ENCODE results near the gene WNT6. TPM values are rescaled to one million over a fixed set of nuclear protein-coding genes. Genes with fewer than 3 reads are reported as not detected.

WNT6 gene
- total RNA-seq, 1 donor from 2014 or later, result not detected

GRCh38 chr2:218908721-218909619 lies 49.4 kb downstream of the WNT6 start:
- Histone ChIP-seq H3K27ac (no peak overlapping the region), H3K27me3 (peaks cover 21% of the 10 kb centered on the region), H3K36me3 (no peaks in the 10 kb centered on the region), H3K9me3 (no peaks in the 10 kb centered on the region), H3K4me3 (peak overlapping the region; percentile 60), H3K4me1 (no peaks in the 10 kb centered on the region)
- intact Hi-C loops (cut with DNase I), result no loop called here
- DNase-seq (peak; percentile 95), ATAC-seq (peak; percentile 97)
- no peak for TF ChIP-seq CTCF (IDR thresholded peaks at IDR 0.05)

- Histone ChIP-seq H3K9me3 (no peaks in the 10 kb centered on the region), H3K27me3 (peaks cover 11% of the 10 kb centered on the region), H3K36me3 (no peaks in the 10 kb centered on the region), H3K27ac (no peak overlapping the region), H3K4me3 (no peak overlapping the region), H3K4me1 (no peaks in the 10 kb centered on the region)
- no peak for DNase-seq
- intact Hi-C loops (cut with DNase I), result no loop called here
- ATAC-seq, result no peak
- TF ChIP-seq CTCF (IDR thresholded peaks at IDR 0.05), result no peak
Observed at GRCh38 chr2:218910741-218911140, 51.1 kb downstream of the WNT6 start.

GRCh38 chr2:218920504-218920903 lies 60.9 kb downstream of the WNT6 start:
- Histone ChIP-seq H3K36me3 (no peaks in the 10 kb centered on the region), H3K27ac (no peak overlapping the region), H3K4me1 (no peaks in the 10 kb centered on the region), H3K27me3 (peaks cover 24% of the 10 kb centered on the region), H3K4me3 (no peak overlapping the region), H3K9me3 (no peaks in the 10 kb centered on the region)
- intact Hi-C loops (cut with DNase I), result no loop called here
- ATAC-seq (no peak), DNase-seq (no peak)
- no peak for TF ChIP-seq CTCF (IDR thresholded peaks at IDR 0.05)

Small RNA genes lying within 50 kb of the gene (microRNA-seq; reads per million reads assigned to microRNA genes)
- gene MIR9500 (ENCODE audit: borderline microRNAs expressed), result not detected

Other genes with a start within 250 kb of the WNT6 start
- gene ZNF142, start 200.2 kb upstream of the WNT6 start, total RNA-seq, result 18.3 TPM
- gene BCS1L, start 200.1 kb upstream of the WNT6 start, total RNA-seq, result 38.5 TPM
- 20.2 TPM for gene RNF25, start 187.8 kb upstream of the WNT6 start, total RNA-seq
- gene STK36, start 187.7 kb upstream of the WNT6 start, total RNA-seq, result 35.2 TPM
- 29.5 TPM for gene TTLL4, start 149.0 kb upstream of the WNT6 start, total RNA-seq
- gene CYP27A1, start 77.7 kb upstream of the WNT6 start, total RNA-seq, result 180 TPM
- not detected for gene PRKAG3, start 28.0 kb upstream of the WNT6 start, total RNA-seq
- 0.90 TPM for gene WNT10A, start 21.0 kb downstream of the WNT6 start, total RNA-seq
- gene CDK5R2, start 99.9 kb downstream of the WNT6 start, total RNA-seq, result not detected
- not detected for gene FEV, start 125.4 kb downstream of the WNT6 start, total RNA-seq
- gene CRYBA2, start 133.6 kb downstream of the WNT6 start, total RNA-seq, result not detected
- not detected for gene CFAP65, start 181.7 kb downstream of the WNT6 start, total RNA-seq
- 0.69 TPM for gene IHH, start 201.1 kb downstream of the WNT6 start, total RNA-seq

Data from upper lobe of right lung (tissue), 1 donor.